Measurements from ENCODE around the gene DHX35. TPM values are rescaled to one million over a fixed set of nuclear protein-coding genes. Genes with fewer than 3 reads are reported as not detected.

The DHX35 gene
- total RNA-seq, 4 donors from 2014 or later = 6.6 to 16.8 (median 11.0) TPM

GRCh38 chr20:38985060-38985459 is 22.9 kb downstream of the DHX35 start:
- no peak for DNase-seq (ENCODE audit: low spot score in 2 of 2)
- intact Hi-C loops (cut with DNase I; ENCODE audit: low total_unique reads) = no loop called here
- 66 to 76% methylated on average over 4 of the region's 4 CpGs for WGBS, 2 donors
- no peak overlapping the region for H3K4me3 ChIP-seq (ENCODE audit: low read depth, poor library complexity, severe bottlenecking)
- TF ChIP-seq CTCF (IDR thresholded peaks at IDR 0.05) = no peak
- TF ChIP-seq POLR2A (IDR thresholded peaks at IDR 0.05) = no peak

- WGBS, 2 donors = 65 to 69% methylated on average over 1 of the region's 1 CpG
- TF ChIP-seq POLR2A (IDR thresholded peaks at IDR 0.05) (no peak), CTCF (IDR thresholded peaks at IDR 0.05) (no peak)
- no peak for DNase-seq (ENCODE audit: low spot score in 2 of 2)
- intact Hi-C loops (cut with DNase I; ENCODE audit: low total_unique reads) = no loop called here
- no peak overlapping the region for H3K4me3 ChIP-seq (ENCODE audit: low read depth, poor library complexity, severe bottlenecking)
Observed at GRCh38 chr20:38985603-38986170, 23.5 kb downstream of the DHX35 start.

- intact Hi-C loops (cut with DNase I; ENCODE audit: low total_unique reads) = no loop called here
- no peak for DNase-seq (ENCODE audit: low spot score in 2 of 2)
- WGBS, 2 donors = 75 to 86% methylated on average over 2 of the region's 2 CpGs
- no peak for TF ChIP-seq CTCF (IDR thresholded peaks at IDR 0.05)
- TF ChIP-seq POLR2A (IDR thresholded peaks at IDR 0.05) = no peak
- no peak overlapping the region for H3K4me3 ChIP-seq (ENCODE audit: low read depth, poor library complexity, severe bottlenecking)
Observed at GRCh38 chr20:38986663-38987062, 24.5 kb downstream of the DHX35 start.

GRCh38 chr20:38987777-38988176 is 25.6 kb downstream of the DHX35 start:
- TF ChIP-seq CTCF (IDR thresholded peaks at IDR 0.05) = no peak
- no peak for TF ChIP-seq POLR2A (IDR thresholded peaks at IDR 0.05)
- 82 to 91% methylated on average over 4 of the region's 4 CpGs for WGBS, 2 donors

GRCh38 chr20:38990728-38991127 is 28.6 kb downstream of the DHX35 start:
- no peak for DNase-seq (ENCODE audit: low spot score in 2 of 2)
- TF ChIP-seq CTCF (IDR thresholded peaks at IDR 0.05) (no peak), POLR2A (IDR thresholded peaks at IDR 0.05) (no peak)
- H3K4me3 ChIP-seq (ENCODE audit: low read depth, poor library complexity, severe bottlenecking) = no peak overlapping the region
- intact Hi-C loops (cut with DNase I; ENCODE audit: low total_unique reads) = no loop called here
- WGBS, 2 donors = 96 to 98% methylated on average over 1 of the region's 1 CpG

More at GRCh38 chr20:38987777-38988176, 25.6 kb downstream of the DHX35 start:
- intact Hi-C loops (cut with DNase I; ENCODE audit: low total_unique reads) = no loop called here
- H3K4me3 ChIP-seq (ENCODE audit: low read depth, poor library complexity, severe bottlenecking) = no peak overlapping the region
- DNase-seq (ENCODE audit: low spot score in 2 of 2) = no peak

All from lower leg skin (tissue), 4 donors.